Epithelial cell of esophagus (primary cell): ENCODE results near the gene PTPRT.

Experiments
- DNase-seq: peaks from one replicate; pipeline ENCODE4 v3.0.0; 2010; ENCODE audit warnings: low read depth
- H3K4me3 ChIP-seq: 2 replicates; pipeline ENCODE4 v1.5.1; 2011; ENCODE audit warnings: mild to moderate bottlenecking, low read length, control low read depth
- CTCF ChIP-seq: IDR thresholded peaks from 2 replicates; pipeline ENCODE4 v1.5.1; 2011; ENCODE audit warnings: low read depth, mild to moderate bottlenecking, low read length, control low read depth, inconsistent platforms; ENCODE audit not compliant: insufficient read depth; ENCODE audit errors: missing control alignments

Gene PTPRT

GRCh38 chr20:43034981-43035724 lies 154.6 kb downstream of the PTPRT start:
- no peak overlapping the region for H3K4me3 ChIP-seq
- DNase-seq, result no peak
- TF ChIP-seq CTCF, result no peak

- DNase-seq, result no peak
- no peak overlapping the region for H3K4me3 ChIP-seq
- no peak for TF ChIP-seq CTCF
Measured at GRCh38 chr20:43032459-43032858, 157.2 kb downstream of the PTPRT start.

GRCh38 chr20:43029176-43029575 lies 160.5 kb downstream of the PTPRT start:
- no peak overlapping the region for H3K4me3 ChIP-seq
- TF ChIP-seq CTCF, result no peak
- DNase-seq, result no peak

- TF ChIP-seq CTCF, result no peak
- no peak for DNase-seq
- no peak overlapping the region for H3K4me3 ChIP-seq
Measured at GRCh38 chr20:43028470-43028869, 161.2 kb downstream of the PTPRT start.

GRCh38 chr20:43023836-43024235 lies 165.9 kb downstream of the PTPRT start:
- H3K4me3 ChIP-seq, result no peak overlapping the region
- no peak for TF ChIP-seq CTCF
- no peak for DNase-seq

- no peak for TF ChIP-seq CTCF
- DNase-seq, result no peak
- H3K4me3 ChIP-seq, result no peak overlapping the region
Measured at GRCh38 chr20:43022568-43022967, 167.1 kb downstream of the PTPRT start.

- TF ChIP-seq CTCF, result no peak
- no peak for DNase-seq
Measured at GRCh38 chr20:43022081-43022480, 167.6 kb downstream of the PTPRT start.

More at GRCh38 chr20:43022081-43022480, 167.6 kb downstream of the PTPRT start:
- H3K4me3 ChIP-seq, result no peak overlapping the region
